NOMO-1 treated with DMSO at 0.1 percent for 48 hours (cell line): ENCODE data around the gene AKAP13.

Experiments used
- DNase-seq: peaks from one replicate; lab custom pipeline; 2025; ENCODE audit not compliant: unreplicated experiment; lab: John Stamatoyannopoulos, UW

AKAP13 gene

GRCh38 chr15:85762039-85762755 lies 381.8 kb downstream of the AKAP13 start:
- DNase-seq, result no peak

- no peak for DNase-seq
Observed at GRCh38 chr15:85762756-85763127, 382.3 kb downstream of the AKAP13 start.

- no peak for DNase-seq
Observed at GRCh38 chr15:85763157-85763556, 382.8 kb downstream of the AKAP13 start.

GRCh38 chr15:85763673-85764633 lies 383.6 kb downstream of the AKAP13 start:
- DNase-seq, result no peak

GRCh38 chr15:85764649-85765277 lies 384.4 kb downstream of the AKAP13 start:
- no peak for DNase-seq

GRCh38 chr15:85766001-85766831 lies 385.8 kb downstream of the AKAP13 start:
- DNase-seq, result no peak

- DNase-seq, result no peak
Observed at GRCh38 chr15:85767785-85768529, 387.6 kb downstream of the AKAP13 start.

GRCh38 chr15:85768595-85769168 lies 388.3 kb downstream of the AKAP13 start:
- no peak for DNase-seq

- no peak for DNase-seq
Observed at GRCh38 chr15:85769182-85769900, 388.9 kb downstream of the AKAP13 start.

GRCh38 chr15:85770096-85771041 lies 390.0 kb downstream of the AKAP13 start:
- DNase-seq, result no peak

GRCh38 chr15:85771271-85771670 lies 390.9 kb downstream of the AKAP13 start:
- no peak for DNase-seq

GRCh38 chr15:85771781-85772445 lies 391.5 kb downstream of the AKAP13 start:
- DNase-seq, result no peak

GRCh38 chr15:85772668-85773067 lies 392.3 kb downstream of the AKAP13 start:
- DNase-seq, result no peak

- no peak for DNase-seq
Observed at GRCh38 chr15:85773249-85773648, 392.8 kb downstream of the AKAP13 start.

GRCh38 chr15:85773970-85774369 lies 393.6 kb downstream of the AKAP13 start:
- DNase-seq, result no peak

GRCh38 chr15:85777250-85778106 lies 397.1 kb downstream of the AKAP13 start:
- no peak for DNase-seq
